HG03159 (cell line): ENCODE measurements around the gene EMC8.

Source experiments
- ATAC-seq: cut with Tn5 transposase; IDR thresholded peaks from one replicate; pipeline ENCODE4 v1.9.1; 2021; ENCODE audit warnings: mild to moderate bottlenecking, moderate library complexity; ENCODE audit not compliant: unreplicated experiment

Gene EMC8

DNA sequence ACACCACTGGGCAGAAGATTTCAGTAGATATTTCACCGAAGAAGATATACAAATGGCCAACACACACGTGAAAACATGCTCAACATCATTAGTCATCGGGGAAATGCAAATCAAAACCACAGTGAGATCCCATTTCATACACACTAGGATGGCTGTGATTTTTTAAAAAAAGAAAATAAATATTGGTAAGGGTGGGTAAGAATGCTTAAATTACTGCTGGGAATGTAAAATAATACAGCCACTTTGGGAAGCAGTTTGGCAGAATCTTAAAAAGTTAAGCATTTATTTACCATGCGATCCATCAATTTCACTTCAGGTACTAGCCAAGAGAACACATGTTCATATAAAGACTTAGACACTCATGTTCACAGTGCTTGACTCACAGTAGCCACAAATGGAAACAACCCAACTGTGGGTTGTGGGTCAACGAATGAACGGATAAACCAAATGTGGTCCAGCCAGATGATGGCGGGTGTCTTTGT lies 42.0 kb downstream of the EMC8 start:
- ATAC-seq: no peak

DNA sequence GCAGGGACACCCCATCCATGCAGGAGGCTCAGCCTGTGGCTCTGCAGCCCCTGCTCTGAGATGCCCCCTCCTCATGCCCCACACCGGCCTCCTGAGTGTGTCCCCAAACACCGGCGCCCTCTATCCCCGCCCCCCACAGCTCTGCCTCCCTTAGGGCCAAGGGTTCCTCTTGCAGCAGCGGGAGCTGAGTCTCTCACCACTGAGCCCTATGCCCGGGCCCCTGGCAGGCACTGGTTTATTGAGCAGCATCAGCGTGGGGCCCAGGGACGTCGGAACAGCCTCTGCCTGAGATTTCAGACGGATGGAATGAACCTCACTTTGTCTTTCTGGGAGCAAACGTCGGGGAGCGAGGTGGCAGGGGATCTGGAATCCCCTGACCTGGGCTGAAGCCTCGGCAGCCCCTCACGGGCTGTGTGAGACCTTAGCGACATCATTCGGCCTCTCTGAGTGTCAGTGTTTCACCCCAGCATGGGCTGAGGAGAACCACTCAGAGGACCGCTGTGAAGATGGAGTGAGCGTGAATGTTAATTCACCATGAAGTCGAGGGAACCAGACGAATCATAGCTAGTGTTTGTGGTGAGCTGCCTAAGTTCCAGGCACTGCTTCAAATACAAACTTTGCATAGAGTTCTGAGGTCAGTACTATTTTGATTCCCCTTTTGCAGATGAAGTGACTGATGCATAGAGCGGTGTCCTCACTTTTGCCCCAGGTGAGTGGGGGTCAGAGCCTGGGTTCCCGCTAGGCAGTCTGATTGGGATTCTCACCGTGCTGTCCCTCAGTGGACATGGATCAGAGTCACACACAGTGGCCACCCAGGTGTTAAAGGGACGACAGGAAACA lies 43.2 kb downstream of the EMC8 start:
- peak; percentile 53 for ATAC-seq

DNA sequence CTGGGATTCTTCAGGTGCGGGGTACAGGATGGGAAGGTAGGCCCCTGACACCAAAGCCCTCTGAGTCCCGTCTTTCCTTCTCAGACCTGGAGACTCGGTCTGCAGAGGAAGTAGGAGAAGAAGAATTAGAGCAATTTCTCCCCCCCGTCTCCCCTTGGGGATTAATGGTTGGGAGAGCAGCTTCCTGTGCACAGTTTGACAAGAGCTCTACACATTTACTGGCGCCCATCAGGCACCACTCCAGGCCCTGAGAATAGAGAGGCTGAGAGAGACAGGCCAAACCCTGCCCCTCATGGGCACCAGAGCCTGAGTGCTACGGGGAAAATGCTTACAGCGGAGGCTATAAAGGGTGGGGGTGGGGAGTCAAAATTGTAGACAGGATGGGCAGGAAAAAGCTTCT lies 44.9 kb downstream of the EMC8 start:
- ATAC-seq: no peak

DNA sequence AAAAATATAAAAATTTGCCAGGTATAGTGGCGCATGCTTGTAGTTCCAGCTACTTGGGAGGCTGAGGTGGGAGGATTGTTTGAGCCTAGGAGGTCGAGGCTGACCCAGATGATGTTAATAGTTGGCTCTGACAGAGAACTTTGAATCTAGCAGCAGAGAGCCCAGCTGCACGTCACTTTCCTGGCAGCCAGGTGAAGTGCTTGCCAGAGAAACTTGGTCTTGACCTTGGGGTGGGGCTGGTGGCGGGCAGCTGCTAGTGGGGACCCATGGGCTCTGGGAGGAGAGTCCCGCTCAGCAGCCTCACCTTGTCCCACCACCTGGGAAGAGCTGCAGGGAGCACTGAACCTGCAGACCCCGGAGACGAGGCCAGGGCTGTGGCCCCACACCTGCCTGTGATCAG lies 45.4 kb downstream of the EMC8 start:
- no peak for ATAC-seq

DNA sequence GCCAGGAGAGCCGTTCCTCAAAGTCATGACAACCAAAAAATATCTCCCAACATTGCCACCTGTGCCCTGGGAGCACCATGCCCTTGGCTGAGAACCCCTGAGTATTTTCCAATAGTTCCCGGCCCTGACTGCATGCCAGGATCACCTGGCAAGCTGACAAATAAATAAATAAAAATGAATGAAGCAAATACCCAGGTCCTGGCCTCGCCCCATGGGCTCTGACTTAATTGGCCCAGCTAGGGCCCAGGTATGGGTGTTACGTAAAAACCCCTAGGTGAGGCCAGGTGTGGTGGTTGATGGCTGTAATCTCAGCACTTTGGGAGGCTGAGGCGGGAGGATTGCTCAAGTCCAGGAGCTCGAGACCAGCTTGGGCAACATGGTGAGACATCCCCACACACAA lies 45.8 kb downstream of the EMC8 start:
- ATAC-seq: no peak

DNA sequence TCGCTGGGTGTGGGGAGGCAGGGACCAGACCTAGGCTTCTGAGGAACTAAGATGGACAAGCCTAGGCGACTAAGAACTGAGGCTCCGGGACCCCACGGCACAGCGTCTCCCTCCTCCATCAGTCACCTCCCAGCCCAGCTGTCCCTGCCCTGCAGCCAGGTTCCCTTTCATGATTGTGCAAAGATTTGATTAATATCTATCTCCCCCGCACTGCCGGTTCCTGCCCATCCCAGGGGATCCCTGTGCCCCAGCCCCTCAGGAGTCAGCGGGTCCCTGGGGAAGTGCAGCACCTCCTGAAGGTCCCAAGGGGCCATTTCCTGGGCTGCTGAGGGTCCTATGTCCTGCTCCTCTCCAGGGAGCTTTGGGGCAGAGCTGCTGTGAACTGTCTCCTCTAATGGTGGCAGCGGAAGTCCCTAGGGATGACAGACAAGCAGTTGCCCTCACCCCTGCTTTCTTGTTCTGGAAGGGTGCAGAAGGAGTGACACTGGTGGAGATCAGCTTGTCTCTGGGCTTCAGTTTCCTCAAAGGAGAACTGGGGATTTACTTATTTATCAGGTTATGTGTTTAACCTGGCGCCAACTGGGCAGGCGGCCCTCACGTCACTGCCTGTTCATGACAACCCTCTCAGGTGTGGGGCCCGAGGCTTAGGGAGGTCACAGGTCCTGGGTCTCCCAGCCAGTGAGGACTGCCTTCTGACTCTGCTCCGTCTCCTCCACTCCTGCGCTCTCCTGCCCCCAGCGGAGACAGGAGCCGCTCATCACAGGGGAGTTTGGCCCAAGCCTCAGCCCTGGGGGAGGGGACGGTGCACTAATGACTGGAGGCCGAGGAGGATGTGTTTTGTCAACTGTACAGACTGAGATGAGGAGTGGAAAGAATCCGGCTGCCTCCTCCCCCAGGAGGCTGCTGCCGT lies 46.6 kb downstream of the EMC8 start:
- ATAC-seq: no peak

DNA sequence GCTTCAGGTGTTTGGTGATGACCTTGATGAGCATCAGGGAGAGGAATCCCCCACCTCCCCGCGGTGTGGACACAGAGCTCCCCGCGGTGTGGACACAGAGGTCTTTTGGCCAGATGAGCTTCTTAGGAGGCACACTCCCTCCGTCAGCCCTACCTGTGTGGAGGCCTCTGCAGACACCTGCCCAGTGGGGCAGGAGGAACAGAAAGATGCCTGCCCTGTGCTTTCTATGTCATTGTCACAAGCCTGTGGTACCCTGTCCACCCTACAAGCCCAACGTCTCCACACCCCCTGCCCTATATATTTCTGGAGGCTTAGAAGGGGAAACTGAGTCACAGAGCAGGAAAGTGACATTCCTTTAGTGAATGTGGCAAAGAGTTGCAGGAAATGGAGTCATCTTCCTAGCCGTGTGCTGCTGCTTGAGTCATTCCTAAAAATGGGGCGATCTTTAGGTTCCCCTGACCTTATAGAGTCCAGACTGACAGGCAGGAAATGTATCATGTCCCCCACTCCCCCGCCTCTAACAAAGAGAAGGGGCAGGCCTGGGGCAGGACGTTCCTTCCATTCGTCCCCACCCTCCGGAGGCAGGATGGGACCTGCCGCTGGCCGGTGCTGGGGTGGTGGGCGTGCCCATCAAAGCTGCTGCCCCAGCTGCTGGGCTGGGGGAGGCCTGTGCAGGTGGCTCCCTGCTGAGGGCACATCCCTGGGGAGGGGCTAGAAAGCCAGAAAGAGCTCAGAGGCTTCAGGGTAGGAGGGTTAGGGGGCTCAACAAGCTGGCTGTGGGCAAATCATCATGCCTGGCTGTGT lies 47.4 kb downstream of the EMC8 start:
- no peak for ATAC-seq

DNA sequence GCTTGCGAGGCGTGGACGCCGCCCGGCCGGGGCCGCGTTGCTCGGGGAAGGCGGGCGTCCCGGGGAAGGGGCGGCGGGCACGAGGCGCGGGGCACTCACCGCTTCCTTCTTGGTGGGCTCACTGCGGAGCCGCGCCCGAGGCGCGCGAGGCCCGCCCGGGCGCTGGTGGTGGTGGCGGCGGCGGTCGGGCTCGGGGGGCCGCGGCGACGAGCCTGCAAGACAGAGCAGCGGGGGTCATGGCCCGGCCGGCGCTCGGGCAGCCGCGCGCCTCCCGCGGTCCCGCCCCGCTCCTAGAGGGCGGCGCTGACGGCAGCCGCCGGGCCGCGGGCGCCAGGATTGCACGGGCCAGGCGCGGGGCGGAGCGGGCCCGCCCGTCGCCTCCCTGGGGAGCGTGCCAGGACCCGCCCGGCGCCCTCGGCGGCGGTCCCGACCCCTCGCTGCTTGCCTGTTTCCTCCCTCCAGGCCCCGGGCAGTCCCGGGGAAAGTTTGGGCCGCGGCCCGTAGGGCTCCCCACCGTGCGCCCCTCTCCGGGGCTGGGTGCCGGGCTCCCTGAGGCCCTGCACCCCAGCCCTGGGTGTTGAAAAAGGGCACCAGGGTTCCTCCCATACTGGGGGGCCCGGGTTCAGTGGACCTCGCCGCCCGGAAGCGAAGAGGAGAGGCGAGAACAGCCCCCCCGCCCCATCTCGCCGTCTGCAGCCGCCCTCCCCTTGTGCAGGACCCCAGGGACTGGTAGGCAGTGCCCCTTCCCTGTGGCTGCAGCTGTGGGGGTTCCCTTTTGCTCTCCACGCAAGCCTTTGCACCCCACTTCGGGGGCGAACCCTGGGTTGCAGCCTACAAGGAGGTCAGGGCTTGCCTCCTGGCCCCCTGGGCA lies 48.3 kb downstream of the EMC8 start, which contains the start of gene C16orf74:
C16orf74 (minus strand) TSS at position 270 of the 871 bp plus-strand sequence. CDS start 15,879 bp downstream, outside the sequence.
- no peak for ATAC-seq

DNA sequence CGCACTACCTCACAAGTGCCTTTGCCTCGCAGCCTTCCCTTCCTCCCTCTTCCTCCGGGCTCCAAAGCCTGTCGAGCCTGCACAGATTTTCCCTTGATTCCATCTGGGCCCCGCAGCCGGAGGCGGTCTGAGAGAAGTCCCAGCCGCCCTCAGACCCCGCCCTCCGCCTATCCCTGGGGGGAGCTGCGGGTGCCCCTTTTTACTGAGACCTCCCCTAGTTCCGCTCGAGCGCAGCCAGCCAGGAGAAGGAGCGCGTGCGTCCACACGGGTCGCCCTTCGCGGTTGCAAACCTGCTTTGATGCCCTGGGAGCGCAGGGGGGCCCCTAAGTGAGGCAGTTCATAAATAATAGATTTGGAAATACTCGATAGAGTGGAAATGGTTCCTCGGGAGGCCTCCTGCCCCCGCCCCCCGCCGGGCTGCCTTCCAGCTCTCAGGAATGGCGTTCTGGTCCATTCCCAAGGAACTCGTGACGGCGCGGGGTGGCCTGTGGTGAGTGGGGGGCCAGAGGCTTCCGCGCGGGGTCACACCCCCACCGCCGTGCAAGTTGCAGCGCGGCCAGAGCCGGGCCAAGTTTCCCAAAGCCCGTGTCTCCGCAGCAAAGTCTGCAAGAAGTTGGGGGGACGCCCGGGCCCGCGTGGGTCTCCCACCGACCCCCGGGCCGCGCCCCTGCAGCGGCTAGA lies 49.1 kb downstream of the EMC8 start:
- ATAC-seq: no peak

DNA sequence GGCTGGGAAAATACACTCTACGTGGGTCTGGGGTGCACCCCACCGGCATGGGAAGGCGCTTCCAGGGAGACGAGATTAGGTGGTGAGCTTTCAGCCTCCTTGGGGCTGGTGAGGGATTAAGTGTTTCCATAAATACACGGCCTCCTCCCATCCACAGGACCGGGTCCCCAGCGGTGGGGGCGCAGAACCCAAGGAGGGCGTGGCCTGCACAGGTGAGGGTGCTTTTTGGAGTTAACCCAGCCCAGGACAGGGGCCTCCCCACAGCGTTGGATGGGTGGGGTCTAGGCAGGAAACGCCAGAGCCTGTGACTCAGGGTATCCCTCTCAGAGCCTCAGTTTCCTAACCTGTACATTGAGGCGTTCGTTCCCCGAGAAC lies 49.6 kb downstream of the EMC8 start:
- ATAC-seq: no peak

DNA sequence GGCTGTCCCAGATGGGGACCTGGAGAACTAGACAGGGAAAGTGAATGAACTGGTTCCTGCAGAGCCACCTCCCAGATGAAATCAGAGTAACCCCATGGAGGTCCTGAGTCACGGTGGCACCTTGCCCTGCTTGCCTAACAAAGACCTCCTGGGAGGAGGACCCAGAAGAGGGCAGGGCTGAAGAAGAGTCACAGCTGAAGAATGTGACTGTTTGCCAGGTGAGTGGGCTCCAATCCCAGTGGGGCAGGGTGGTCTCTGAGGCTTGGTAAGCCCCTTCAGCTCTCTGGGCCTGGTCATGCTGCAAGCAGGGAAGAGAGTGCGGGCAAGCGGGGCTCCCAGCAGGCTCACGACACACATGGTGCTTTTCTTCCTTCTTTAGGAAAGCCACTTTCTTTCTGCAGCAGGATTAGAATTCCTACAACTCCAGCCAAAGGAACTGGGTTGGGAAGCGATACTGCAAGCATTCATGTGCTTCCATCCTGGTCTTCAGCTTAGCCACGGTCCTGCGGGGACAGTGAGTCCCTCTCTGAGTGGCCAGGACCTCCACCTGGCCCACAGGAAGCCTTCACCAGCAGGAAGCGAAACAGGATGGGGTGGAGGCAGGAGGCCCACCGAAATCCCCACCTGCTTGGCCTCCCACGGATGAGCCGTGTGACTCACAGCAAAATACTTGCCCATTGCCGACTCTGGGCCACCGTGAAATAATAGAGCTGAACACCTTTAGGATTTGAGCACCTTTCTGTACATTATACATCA lies 52.7 kb downstream of the EMC8 start:
- no peak for ATAC-seq

DNA sequence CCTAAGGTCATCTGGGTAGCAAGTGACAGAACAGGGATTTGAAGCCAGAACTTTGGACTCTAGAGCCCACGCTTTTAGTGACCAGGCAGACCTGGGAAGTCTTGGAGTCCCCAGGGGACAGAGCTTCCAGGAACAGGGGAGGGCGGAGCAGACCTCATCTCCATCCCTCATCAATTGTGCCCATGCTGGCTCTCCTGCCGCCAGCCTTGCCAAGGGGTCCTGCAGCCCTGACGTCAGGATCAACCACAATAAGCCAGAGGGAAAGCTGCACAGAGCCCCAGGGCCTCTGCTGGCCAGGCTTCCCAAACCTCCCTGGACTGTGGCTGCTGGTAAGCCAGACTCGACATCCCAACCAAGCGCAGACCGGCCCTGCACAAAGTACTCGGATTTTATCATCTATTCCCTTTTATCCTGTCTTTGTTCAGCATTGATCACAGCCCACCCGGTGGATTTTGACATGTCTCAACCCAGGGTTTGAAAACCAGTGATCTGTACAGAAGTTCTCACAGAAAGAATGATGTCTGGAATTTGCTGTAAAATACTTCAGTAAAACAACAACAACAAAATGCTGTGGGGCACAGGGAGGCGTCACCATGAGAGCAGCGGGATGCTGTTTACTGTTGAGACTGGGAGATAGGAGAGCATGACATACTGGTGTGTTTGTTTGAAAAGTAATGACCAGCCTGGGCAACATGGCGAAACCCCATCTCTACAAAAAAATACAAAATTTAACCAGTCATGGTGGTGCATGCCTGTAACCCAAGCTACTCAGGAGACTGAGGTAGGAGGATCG lies 60.2 kb downstream of the EMC8 start:
- ATAC-seq: no peak

DNA sequence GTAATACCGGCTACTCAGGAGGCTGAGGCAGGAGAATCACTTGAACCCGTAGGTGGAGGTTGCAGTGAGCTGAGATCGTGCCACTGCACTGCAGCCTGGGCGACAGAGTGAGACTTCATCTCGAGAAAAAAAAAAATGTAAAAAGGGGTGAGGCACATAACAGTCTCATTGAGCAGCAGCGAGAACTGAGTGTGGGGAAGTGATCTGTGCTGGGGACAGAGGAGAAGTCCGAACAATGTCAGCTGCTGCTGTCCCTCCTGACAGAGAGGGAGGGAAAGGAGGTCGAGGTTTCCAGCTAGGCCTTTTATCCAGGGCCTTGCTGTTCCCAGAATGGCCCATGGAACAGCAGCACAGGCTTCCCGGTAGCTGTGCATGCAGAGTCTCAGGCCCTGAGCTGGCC lies 62.4 kb downstream of the EMC8 start:
- ATAC-seq: no peak

DNA sequence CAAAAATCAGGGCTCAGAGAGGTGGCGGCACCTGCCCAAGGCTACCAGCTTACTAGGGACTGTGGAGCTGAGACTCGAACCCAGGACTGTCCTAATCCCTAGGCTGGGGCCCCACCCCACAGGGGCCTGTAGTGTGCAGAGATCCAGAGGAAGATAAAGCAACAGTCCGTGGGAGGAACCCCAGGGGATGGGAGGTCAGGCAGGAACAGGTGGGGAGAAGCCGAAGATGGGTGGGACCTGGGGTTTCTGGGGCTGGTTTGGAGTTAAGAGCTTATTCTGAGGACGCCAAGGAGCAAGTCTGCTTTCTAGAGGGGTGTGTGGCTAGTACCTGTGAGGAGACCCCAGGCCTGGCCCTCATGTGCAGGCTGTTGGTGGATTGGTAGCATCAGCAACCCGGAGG lies 63.4 kb downstream of the EMC8 start:
- ATAC-seq: no peak

DNA sequence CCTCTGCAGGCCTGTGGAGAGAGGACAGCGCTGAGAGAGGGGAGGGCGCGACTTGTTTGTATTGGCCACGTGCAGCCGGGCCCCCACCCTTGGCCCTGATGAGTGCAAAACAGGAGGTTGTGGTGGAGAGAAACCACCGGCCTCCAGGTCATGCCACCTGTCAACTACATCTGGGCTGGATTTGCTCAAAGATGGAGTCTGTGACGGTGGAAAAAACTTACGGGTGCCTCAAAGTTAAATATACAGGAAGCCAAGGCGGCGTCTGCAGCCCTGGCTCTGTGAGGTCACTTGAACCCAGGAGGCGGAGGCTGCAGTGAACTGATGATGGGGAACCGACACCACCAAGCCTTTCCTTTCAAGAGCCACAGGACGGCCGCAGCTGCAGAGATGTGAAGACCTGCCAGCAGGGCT lies 64.1 kb downstream of the EMC8 start:
- ATAC-seq: peak; percentile 82

DNA sequence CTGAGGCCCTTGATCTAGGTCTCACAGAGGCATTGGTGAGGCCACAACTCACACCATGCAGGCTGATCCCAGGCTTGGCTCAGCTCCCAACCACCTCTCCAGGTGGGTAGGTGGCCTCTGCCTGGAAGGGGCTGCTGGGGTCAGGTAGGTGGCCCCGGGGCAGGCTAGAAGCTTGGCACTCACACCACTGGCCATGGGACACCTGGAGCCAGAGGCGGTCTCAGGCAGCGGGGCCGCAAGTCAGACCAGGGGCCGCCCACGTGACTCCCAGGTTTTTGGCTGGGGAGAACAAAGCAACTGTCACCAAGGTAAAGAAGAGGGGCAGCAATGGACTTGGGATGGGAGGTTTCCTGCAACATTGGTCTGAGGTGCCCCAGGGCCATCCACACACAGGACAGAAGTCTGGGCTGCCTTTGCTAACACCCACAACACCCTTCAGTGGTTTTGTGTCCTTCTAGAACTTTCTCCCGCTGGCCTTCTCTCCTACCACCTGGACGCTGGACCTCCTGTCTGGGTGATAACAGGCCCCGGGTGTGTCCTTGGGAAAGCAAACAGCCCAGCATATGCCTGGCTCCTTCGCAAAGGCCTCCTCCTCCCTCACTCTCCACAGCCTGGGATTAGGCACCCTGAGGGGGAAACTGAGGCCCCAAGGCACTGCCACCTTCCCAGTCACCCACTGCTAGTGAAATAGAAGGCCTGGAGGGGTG lies 64.9 kb downstream of the EMC8 start:
- no peak for ATAC-seq

DNA sequence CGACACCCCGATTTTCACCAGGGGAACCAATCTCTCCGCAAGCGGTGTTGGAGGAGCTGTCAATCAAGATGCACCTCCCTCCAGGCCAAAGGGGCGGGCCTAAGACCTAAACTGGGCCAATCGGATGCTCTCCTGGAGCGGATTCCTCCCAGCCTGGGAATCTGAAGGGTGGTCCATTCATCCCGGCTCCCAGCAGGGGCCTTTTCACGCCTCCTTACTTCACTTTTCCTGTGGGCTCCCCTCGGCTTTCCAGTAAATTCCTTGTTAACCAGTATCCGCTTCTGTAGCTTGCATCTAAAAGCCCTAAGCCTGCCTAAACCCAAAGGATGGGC lies 65.5 kb downstream of the EMC8 start:
- no peak for ATAC-seq
